Smooth muscle cell (in vitro differentiated cells): ENCODE measurements around the gene RAX2. TPM values are rescaled to one million over a fixed set of nuclear protein-coding genes. Genes with fewer than 3 reads are reported as not detected.

Source experiments
- DNase-seq: peaks from one replicate; lab custom pipeline; 2025; ENCODE audit not compliant: unreplicated experiment; lab: John Stamatoyannopoulos, UW
- H2AFZ ChIP-seq: fragments of 200-600 bp; sonication (generic); 2 replicates; pipeline ENCODE4 v1.6.0; 2016; ENCODE audit warnings: antibody characterized with exemption, low read depth, mild to moderate bottlenecking
- H3F3A ChIP-seq: fragments of 200-600 bp; sonication (generic); 2 replicates; pipeline ENCODE4 v1.6.0; 2017; ENCODE audit warnings: antibody characterized with exemption, low read depth
- H3K27ac ChIP-seq: fragments of 200-600 bp; sonication (generic); 2 replicates; pipeline ENCODE4 v1.5.1; 2016; ENCODE audit warnings: low read depth, mild to moderate bottlenecking
- H3K27me3 ChIP-seq: fragments of 200-600 bp; sonication (generic); 2 replicates; pipeline ENCODE4 v1.6.1; 2016; ENCODE audit warnings: low read depth, mild to moderate bottlenecking
- H3K36me3 ChIP-seq: fragments of 200-600 bp; sonication (generic); 2 replicates; pipeline ENCODE4 v1.5.1; 2016; ENCODE audit warnings: low read depth
- H3K4me1 ChIP-seq: fragments of 200-600 bp; sonication (generic); 2 replicates; pipeline ENCODE4 v1.5.1; 2016; ENCODE audit warnings: low read depth
- H3K4me2 ChIP-seq: fragments of 200-600 bp; sonication (generic); 2 replicates; pipeline ENCODE4 v1.6.0; 2016; ENCODE audit warnings: mild to moderate bottlenecking
- H3K4me3 ChIP-seq: fragments of 200-600 bp; sonication (generic); 2 replicates; pipeline ENCODE4 v1.5.1; 2016; ENCODE audit warnings: mild to moderate bottlenecking
- H3K79me2 ChIP-seq: fragments of 200-600 bp; sonication (generic); 2 replicates; pipeline ENCODE4 v1.6.0; 2016; ENCODE audit warnings: low read depth, mild to moderate bottlenecking
- H3K9ac ChIP-seq: fragments of 200-600 bp; sonication (generic); 2 replicates; pipeline ENCODE4 v1.6.0; 2016; ENCODE audit warnings: low read depth
- H3K9me3 ChIP-seq: fragments of 200-600 bp; sonication (generic); replicated peaks from 2 replicates; pipeline ENCODE4 v1.5.1; 2016; ENCODE audit warnings: low read depth
- H4K20me1 ChIP-seq: fragments of 200-600 bp; sonication (generic); 2 replicates; pipeline ENCODE4 v1.6.0; 2016; ENCODE audit warnings: low read depth
- CTCF ChIP-seq: fragments of 200-600 bp; sonication (generic); IDR thresholded peaks from 2 replicates; pipeline ENCODE4 v1.5.1; 2017; ENCODE audit warnings: borderline replicate concordance, mild to moderate bottlenecking, antibody characterized with exemption; ENCODE audit not compliant: insufficient read depth, poor library complexity, severe bottlenecking
- WGBS: methylation state at CpG from one replicate; pipeline ENCODE4 v1.1.7; 2016; ENCODE audit warnings: low lambda C conversion rate; 5-methylcytosine and 5-hydroxymethylcytosine counted together
- polyA plus RNA-seq: library from polyadenylated mRNA; unstranded; fragments of >200 nt; fragmentation: Nextera tagmentation; extraction: Ambion mirVana; gene quantifications from 2 replicates; pipeline ENCODE4 v1.2.1, GENCODE V29; 2016
- total RNA-seq: library from RNA; depleted of rRNA; stranded (reverse); fragments of >200 nt; gene quantifications from 2 replicates; pipeline ENCODE4 v1.2.3, GENCODE V29; 2014

Gene RAX2
- total and polyA plus RNA-seq, 2 experiments from 2014 or later, result not detected

- 98% methylated on average over 2 of the region's 2 CpGs for WGBS
- Histone ChIP-seq H3K4me3 (no peak overlapping the region), H3K4me1 (peaks cover 4% of the 10 kb centered on the region), H3K9me3 (peaks cover 8% of the 10 kb centered on the region), H3K9ac (no peak overlapping the region), H3K4me2 (no peak overlapping the region), H4K20me1 (no peaks in the 10 kb centered on the region), H3K27ac (no peak overlapping the region), H3F3A (no peaks in the 10 kb centered on the region), H2AFZ (no peak overlapping the region), H3K36me3 (no peaks in the 10 kb centered on the region), H3K27me3 (peaks cover 27% of the 10 kb centered on the region), H3K79me2 (no peaks in the 10 kb centered on the region)
- no peak for DNase-seq
- no peak for TF ChIP-seq CTCF
These were observed 9.6 kb upstream of the RAX2 start for GRCh38 chr19:3781603-3782002.

DNA sequence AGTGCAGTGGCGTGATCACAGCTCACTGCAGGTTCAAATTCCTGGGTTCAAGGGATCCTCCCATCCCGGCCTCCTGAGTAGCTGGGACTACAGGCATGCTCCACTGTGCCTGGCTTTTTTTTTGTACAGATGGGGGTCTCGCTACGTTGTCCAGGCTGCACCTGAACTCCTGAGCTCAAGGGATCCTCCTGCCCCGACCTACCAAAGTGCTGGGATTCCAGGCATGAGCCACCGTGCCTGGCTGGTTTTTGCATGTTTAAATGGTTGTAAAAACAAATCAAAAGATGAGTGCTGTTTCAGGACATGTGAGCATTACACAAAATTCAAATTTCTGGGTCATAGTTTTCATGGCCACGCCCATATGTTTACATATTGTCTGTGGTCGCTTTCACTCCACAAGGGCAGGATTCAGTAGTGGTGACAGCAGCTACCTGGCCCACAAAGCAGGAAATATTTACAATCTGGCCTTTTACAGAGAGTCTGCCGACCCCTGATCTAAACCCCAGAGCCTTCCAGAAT is 8.8 kb upstream of the RAX2 start:
- Histone ChIP-seq H3F3A (no peaks in the 10 kb centered on the region), H3K4me1 (peaks cover 4% of the 10 kb centered on the region), H3K4me3 (no peak overlapping the region), H3K9ac (no peak overlapping the region), H3K4me2 (no peak overlapping the region), H3K27ac (no peak overlapping the region), H3K27me3 (peaks cover 21% of the 10 kb centered on the region), H4K20me1 (no peaks in the 10 kb centered on the region), H3K36me3 (no peaks in the 10 kb centered on the region), H3K79me2 (no peaks in the 10 kb centered on the region), H2AFZ (no peak overlapping the region), H3K9me3 (peaks cover 8% of the 10 kb centered on the region)
- DNase-seq, result no peak
- 96% methylated on average over 9 of the region's 9 CpGs for WGBS
- no peak for TF ChIP-seq CTCF

DNA sequence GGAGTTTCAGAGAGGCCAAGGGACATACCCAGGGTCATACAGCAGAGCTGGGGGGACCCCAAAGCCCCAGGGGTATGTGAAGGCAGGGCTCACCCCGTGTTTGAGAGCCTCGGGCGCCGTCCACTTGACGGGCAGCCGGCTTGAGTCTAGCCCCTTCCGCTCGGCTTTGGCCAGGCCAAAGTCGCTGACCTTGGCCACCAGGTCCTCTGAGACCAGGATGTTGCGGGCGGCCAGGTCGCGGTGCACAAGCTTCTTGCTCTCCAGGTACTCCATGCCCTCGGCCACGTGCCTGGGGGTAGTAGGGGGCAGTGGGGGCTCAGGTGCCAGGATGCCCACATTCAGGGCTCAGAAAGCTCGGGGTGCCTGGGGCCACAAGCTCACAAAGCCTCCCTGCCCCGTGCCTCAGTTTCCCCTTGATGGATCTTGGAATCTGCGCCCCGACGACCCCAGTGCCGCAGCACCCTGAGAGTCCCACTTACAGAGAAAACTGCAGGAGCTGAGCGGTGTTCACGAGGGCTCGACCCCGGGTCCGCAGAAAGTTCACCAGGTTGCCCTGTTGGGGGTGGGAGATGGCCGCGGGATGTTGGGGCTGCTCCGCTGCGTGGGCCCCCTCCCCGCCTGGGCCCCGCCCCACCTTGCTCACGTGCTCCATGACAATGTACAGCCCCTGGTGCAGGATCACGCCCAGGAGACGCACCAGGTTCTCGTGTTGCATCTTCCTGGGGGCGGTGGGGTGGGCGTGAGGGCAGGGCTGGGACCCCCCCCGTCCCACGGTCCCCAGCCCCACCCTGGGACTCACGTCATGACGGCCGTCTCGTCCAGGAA is 7.1 kb upstream of the RAX2 start:
- no peak for TF ChIP-seq CTCF
- H3K9ac ChIP-seq, result no peak overlapping the region
- no peaks in the 10 kb centered on the region for H3K36me3 ChIP-seq
- H3F3A ChIP-seq, result no peaks in the 10 kb centered on the region
- WGBS, result 91% methylated on average over 27 of the region's 44 CpGs
- peaks cover 8% of the 10 kb centered on the region for H3K9me3 ChIP-seq
- H3K4me3 ChIP-seq, result no peak overlapping the region
- H2AFZ ChIP-seq, result no peak overlapping the region
- DNase-seq, result no peak
- no peaks in the 10 kb centered on the region for H4K20me1 ChIP-seq
- H3K4me2 ChIP-seq, result no peak overlapping the region
- H3K4me1 ChIP-seq, result no peaks in the 10 kb centered on the region
- peaks cover 4% of the 10 kb centered on the region for H3K27me3 ChIP-seq
- no peak overlapping the region for H3K27ac ChIP-seq
- H3K79me2 ChIP-seq, result no peaks in the 10 kb centered on the region
